Activated naive CD8-positive, alpha-beta T cell treated with anti-CD3 and anti-CD28 coated beads for 36 hours (primary cell): ENCODE results near the gene DTNB. TPM values are rescaled to one million over a fixed set of nuclear protein-coding genes. Genes with fewer than 3 reads are reported as not detected.

Source experiments
- DNase-seq: peaks from one replicate; pipeline ENCODE4 v3.0.0; 2021
- H3K27ac Mint-ChIP-seq: one replicate; pipeline ENCODE4 v1.8.0; 2022; ENCODE audit warnings: mild to moderate bottlenecking, moderate library complexity, mixed read lengths
- H3K27me3 Mint-ChIP-seq: one replicate; pipeline ENCODE4 v1.8.0; 2022; ENCODE audit warnings: mild to moderate bottlenecking, mixed read lengths
- H3K36me3 Mint-ChIP-seq: one replicate; pipeline ENCODE4 v1.8.0; 2021; ENCODE audit warnings: mild to moderate bottlenecking, mixed read lengths
- H3K4me1 Mint-ChIP-seq: one replicate; pipeline ENCODE4 v1.8.0; 2021; ENCODE audit warnings: mixed read lengths
- H3K4me3 Mint-ChIP-seq: one replicate; pipeline ENCODE4 v1.8.0; 2022; ENCODE audit warnings: mild to moderate bottlenecking, moderate library complexity, mixed read lengths
- H3K9me3 Mint-ChIP-seq: one replicate; pipeline ENCODE4 v1.8.0; 2022; ENCODE audit warnings: mixed read lengths
- total RNA-seq, 2 experiments: library from RNA; stranded (reverse); gene quantifications; one replicate each; pipeline ENCODE4 v1.2.3, GENCODE V29; 2021

DTNB gene
- total RNA-seq, 2 experiments from 2014 or later: 14.3 to 15.5 TPM

DNA sequence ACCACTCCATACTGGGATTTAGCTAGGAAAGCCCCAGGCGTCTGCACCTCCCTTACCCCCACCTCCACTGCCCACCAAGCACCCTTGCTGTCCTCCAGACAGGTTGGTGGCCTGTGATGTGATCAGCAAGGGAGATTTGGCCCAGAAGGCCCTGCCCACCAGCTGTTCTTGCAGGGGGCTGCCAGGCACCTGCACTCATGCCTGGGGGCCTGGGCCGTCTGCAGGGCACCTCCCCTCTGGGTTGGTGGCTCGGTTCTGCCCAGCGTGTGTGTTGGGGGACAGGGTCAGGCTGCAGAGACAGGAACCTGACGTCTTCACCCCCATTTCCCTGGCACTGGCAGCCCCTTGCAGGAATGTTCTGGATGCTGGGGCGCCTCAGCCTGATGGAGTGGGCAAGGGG is 337.4 kb downstream of the DTNB start:
- H3K4me1 Mint-ChIP-seq: peaks cover 82% of the 10 kb centered on the region
- H3K27me3 Mint-ChIP-seq: no peaks in the 10 kb centered on the region
- DNase-seq: no peak
- peaks cover 15% of the 10 kb centered on the region for H3K36me3 Mint-ChIP-seq
- H3K4me3 Mint-ChIP-seq: no peak overlapping the region
- H3K9me3 Mint-ChIP-seq: no peaks in the 10 kb centered on the region
- no peak overlapping the region for H3K27ac Mint-ChIP-seq

DNA sequence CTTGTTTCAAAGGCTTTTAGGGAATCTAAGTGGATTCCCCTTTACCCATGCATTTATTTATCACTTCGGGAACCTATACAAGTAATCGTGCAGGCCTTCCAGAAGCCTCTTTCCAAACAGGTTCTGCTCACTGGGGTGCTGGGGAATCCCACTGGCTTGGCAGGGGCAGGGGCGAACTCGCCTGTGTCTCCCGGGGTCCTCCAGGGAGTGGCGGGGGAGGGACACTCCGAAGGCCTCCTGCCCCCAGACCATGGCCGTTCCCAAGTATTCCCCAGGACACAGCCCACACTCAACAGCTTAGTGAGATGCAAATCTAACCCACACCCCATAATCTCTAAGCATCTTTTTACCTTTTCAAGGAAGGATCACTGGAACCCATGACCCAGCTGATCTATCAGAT is 338.2 kb downstream of the DTNB start:
- Mint-ChIP-seq H3K4me1 (peaks cover 87% of the 10 kb centered on the region), H3K27ac (peak overlapping the region; percentile 64), H3K9me3 (no peaks in the 10 kb centered on the region), H3K27me3 (no peaks in the 10 kb centered on the region), H3K36me3 (peaks cover 18% of the 10 kb centered on the region), H3K4me3 (no peak overlapping the region)
- no peak for DNase-seq

DNA sequence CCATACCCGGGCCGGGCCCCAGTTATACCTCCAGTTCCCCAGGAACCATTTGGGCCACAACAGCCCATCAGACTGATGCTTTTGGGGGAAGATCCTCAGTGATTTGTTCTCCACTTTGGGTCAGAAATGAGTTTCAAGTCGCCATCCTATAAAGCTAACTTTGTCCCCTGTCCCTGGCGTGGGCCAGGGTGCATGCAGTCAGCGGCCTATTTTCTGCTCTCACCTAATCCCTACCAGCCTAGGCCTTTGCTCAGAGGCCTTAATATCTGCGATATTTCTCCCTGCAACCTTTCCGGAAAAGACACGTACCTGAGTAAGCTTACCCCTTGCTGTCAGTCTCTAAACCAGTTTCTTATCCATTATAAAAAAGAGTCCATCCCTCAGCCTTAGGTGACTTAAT is 338.9 kb downstream of the DTNB start:
- H3K36me3 Mint-ChIP-seq: peaks cover 18% of the 10 kb centered on the region
- no peak overlapping the region for H3K4me3 Mint-ChIP-seq
- H3K4me1 Mint-ChIP-seq: peaks cover 90% of the 10 kb centered on the region
- H3K27ac Mint-ChIP-seq: peak overlapping the region; percentile 64
- H3K27me3 Mint-ChIP-seq: no peaks in the 10 kb centered on the region
- DNase-seq: no peak
- no peaks in the 10 kb centered on the region for H3K9me3 Mint-ChIP-seq

DNA sequence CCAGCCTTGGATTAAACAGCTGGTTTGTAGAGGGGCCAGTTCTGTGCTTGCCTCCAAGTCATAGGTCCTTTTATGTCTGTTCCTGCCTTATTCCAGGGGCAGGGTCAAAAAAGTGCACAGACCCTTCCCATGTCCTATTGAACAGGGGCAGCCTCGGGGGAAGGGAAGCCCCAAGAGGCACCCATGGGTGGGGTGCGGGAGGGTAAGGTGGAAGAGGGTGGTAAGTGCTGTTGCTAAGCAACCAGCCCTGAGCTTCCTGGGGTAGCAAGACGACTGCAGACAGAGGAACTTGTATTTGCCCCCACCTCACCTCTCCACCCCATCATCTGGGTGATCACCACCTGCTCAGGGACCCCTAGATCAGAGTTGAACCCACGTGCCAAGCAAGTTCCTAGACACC is 339.4 kb downstream of the DTNB start:
- Mint-ChIP-seq H3K36me3 (peaks cover 16% of the 10 kb centered on the region), H3K27me3 (no peaks in the 10 kb centered on the region), H3K4me3 (no peak overlapping the region), H3K27ac (peak overlapping the region; percentile 64), H3K4me1 (peaks cover 85% of the 10 kb centered on the region), H3K9me3 (no peaks in the 10 kb centered on the region)
- DNase-seq: no peak

DNA sequence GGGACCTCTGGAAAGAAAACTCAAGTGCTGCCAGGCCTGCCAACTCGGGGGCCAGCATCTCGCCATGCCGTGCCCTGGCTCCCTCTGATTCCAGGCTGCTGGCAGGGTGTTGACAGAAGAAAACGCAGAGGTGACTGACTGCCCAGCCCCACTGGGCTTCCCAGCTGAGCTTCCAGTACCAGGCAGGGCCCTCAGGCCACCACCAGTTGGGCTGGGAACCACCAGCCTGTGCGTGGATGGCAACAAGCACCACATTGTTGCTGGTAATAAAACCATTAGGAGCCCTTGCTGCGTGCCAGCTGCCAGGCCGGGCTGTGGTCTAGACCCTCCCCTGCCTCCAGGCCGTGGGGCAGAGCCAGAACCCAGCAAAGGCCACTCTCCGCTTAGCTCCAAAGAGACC is 340.8 kb downstream of the DTNB start:
- Mint-ChIP-seq H3K36me3 (peaks cover 22% of the 10 kb centered on the region), H3K4me3 (peak overlapping the region; percentile 50), H3K27ac (peak overlapping the region; percentile 20), H3K4me1 (peaks cover 71% of the 10 kb centered on the region), H3K27me3 (no peaks in the 10 kb centered on the region), H3K9me3 (peaks cover 3% of the 10 kb centered on the region)
- DNase-seq: no peak

DNA sequence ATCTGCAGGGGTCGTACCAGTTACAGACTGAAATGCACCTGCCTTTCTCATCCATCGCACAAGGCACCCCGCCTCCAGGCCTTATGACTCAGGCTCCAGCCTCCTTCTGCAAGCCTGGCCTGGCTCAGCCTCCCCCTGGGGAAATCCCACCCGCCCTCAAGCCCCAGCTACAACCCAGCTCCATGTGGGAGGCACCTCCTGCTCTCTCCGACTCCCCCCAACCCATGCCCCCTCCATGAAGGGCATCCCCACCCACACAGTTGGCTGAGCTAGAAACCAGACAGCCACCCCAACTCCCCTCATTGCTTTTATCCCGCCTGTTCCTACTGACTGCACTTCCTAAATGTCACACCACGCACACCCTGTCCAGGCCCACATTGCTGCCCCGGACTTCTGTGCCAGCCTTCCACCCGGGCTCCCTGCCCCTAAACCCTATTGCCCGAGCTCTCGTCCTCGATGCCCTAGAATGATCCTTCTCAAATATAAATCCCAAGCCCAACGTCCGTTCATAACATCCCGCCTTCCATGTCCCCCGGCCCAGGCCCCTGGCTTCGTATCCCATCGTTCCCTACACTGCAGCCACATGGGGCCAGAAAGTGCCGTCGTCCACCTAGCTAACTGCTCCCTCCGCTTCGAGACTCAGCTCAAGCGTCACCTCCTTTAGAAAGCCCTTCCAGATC is 341.6 kb downstream of the DTNB start:
- Mint-ChIP-seq H3K4me3 (peak overlapping the region; percentile 32), H3K4me1 (peaks cover 65% of the 10 kb centered on the region), H3K36me3 (peaks cover 24% of the 10 kb centered on the region), H3K9me3 (peaks cover 10% of the 10 kb centered on the region), H3K27me3 (no peaks in the 10 kb centered on the region), H3K27ac (peak overlapping the region; percentile 87)
- peak; percentile 75 for DNase-seq

DNA sequence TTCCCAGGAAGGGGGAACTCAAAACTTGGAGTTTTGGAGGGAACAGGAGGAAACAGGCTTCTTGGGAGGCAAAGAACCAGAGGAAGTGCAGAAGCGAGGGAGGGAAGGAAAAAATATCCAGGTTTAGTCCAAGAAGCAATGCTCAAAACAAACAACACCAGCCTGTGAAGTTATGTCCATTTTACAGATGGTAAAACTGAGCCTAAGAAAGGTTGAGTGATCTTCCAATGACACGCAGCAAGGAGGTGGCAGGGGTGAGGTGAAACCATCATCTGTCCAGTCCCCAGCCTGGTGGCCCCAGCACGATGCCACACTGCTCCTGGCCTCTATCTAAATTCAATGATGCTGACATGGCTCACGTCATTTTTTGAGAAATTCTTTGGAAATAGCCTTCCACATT is 342.4 kb downstream of the DTNB start:
- no peak for DNase-seq
- H3K36me3 Mint-ChIP-seq: peaks cover 32% of the 10 kb centered on the region
- H3K27me3 Mint-ChIP-seq: no peaks in the 10 kb centered on the region
- H3K4me3 Mint-ChIP-seq: no peak overlapping the region
- H3K9me3 Mint-ChIP-seq: peaks cover 13% of the 10 kb centered on the region
- peak overlapping the region; percentile 87 for H3K27ac Mint-ChIP-seq
- peaks cover 57% of the 10 kb centered on the region for H3K4me1 Mint-ChIP-seq

DNA sequence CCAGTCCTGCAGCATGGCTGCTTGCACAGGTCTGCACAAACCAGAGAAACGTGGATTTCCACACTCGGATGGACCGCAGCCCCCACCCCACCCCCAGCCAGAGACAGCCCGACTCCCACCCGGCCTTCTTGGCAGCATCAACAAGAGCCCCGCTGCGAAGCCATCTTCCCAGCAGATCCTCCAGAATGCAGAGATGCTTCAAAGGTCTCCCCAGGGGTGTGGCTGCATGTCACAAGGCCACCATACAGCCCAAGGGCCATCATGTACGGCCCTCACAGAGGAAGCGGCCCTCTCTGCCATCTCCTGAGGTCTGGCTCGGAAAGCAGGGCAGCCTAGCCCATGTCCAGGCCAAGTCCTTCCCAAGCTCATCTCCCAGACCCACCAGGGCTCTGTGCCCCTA is 343.1 kb downstream of the DTNB start:
- H3K27me3 Mint-ChIP-seq: no peaks in the 10 kb centered on the region
- H3K4me1 Mint-ChIP-seq: peaks cover 58% of the 10 kb centered on the region
- no peak overlapping the region for H3K27ac Mint-ChIP-seq
- H3K36me3 Mint-ChIP-seq: peaks cover 38% of the 10 kb centered on the region
- no peak for DNase-seq
- H3K9me3 Mint-ChIP-seq: peaks cover 17% of the 10 kb centered on the region
- H3K4me3 Mint-ChIP-seq: no peak overlapping the region

DNA sequence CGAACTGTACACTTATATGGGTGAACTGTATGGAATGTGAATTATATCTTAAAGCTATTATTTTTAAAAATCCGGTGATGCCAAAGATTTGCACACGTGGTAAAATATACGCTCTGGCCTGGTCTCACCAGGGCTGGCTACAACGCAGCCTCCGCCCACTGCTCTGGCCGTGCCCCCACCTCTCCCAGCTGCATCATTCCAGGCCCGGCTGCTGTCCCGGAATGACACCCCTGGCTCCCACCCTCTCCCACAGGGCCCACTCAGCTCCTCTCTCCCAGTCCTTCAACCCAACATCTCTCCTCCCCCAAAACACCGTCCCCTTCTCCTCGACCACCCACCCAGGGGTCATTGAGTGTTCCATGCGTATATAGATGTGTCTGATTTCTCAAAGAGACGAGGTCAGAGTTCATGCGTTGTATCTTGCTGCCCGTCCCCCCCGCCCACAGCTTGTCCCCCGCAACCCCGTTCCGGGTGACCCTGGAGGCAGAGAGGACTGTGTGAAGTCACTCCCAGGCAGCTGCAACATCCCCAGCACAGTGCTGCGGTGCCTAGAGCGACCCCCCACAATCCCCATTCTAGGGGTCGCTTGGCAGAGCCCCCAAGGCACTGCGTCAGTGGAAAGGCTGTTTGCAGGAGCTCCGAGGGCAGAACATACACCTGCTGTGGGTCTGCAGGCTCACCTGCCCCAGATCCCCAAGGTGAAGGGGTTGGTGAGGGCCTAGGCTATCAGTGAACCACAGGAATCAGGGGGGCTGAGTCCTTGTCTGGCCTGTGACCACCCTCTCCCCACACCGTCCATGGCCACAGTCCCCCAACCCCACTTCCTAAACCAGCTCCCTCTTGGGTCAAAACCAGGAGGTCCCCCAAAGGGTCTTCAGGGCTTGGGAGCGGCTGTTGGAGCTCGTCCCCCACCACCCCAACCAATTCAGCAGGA is 345.0 kb downstream of the DTNB start:
- peaks cover 57% of the 10 kb centered on the region for H3K4me1 Mint-ChIP-seq

More for the DNA sequence above, 345.0 kb downstream of the DTNB start:
- Mint-ChIP-seq H3K9me3 (peaks cover 17% of the 10 kb centered on the region), H3K36me3 (peaks cover 38% of the 10 kb centered on the region), H3K4me3 (no peak overlapping the region), H3K27me3 (no peaks in the 10 kb centered on the region), H3K27ac (no peak overlapping the region)
- DNase-seq: no peak

Other genes with a start within 250 kb of the DTNB start
- gene ASXL2, start 204.9 kb upstream of the DTNB start, total RNA-seq: 10 to 100 TPM; 36.2 to 39.6 TPM